H1 (cell line): Measurements from ENCODE around the gene MLNR. TPM values are rescaled to one million over a fixed set of nuclear protein-coding genes. Genes with fewer than 3 reads are reported as not detected.

Experiments used
- BCL11A ChIP-seq, 2 experiments: IDR thresholded peaks; one replicate each; pipeline ENCODE4 v1.6.1; 2011; ENCODE audit warnings: low read depth in 2 of 2, low read length in 2 of 2, mild to moderate bottlenecking in 2 of 2
- CBX5 ChIP-seq: fragments of 300-800, 300-1000 bp; sonication (generic); IDR thresholded peaks from 2 replicates; pipeline ENCODE4 v1.7.1; 2016; ENCODE audit warnings: antibody characterized with exemption, low read length, low read depth
- CTBP2 ChIP-seq: IDR thresholded peaks from 2 replicates; pipeline ENCODE4 v1.7.0; 2011; ENCODE audit warnings: borderline replicate concordance, mild to moderate bottlenecking, moderate library complexity, mixed read lengths, low read length; ENCODE audit not compliant: insufficient read depth, insufficient read length
- EGR1 ChIP-seq: IDR thresholded peaks from 2 replicates; pipeline ENCODE4 v1.6.1; 2011; ENCODE audit warnings: low read depth, low read length, borderline replicate concordance
- JUN ChIP-seq: IDR thresholded peaks from 2 replicates; pipeline ENCODE4 v1.6.1; 2011; ENCODE audit warnings: low read depth, mild to moderate bottlenecking, improper control_type of control experiment, low read length
- KDM5A ChIP-seq: fragments of 200-600 bp; IDR thresholded peaks from 2 replicates; pipeline ENCODE4 v1.7.1; 2012; ENCODE audit warnings: mild to moderate bottlenecking, low read length, inconsistent platforms, mixed read lengths
- NANOG ChIP-seq: IDR thresholded peaks from 2 replicates; pipeline ENCODE4 v1.6.1; 2011; ENCODE audit warnings: low read length, low read depth, mild to moderate bottlenecking, inconsistent platforms; ENCODE audit not compliant: insufficient read depth, poor library complexity, severe bottlenecking
- NRF1 ChIP-seq: IDR thresholded peaks from 2 replicates; pipeline ENCODE4 v1.6.1; 2011; ENCODE audit warnings: mild to moderate bottlenecking, low read depth, low read length, improper control_type of control experiment
- RAD21 ChIP-seq, 2 experiments: IDR thresholded peaks in 1 of 2; conservative IDR thresholded peaks in 1 of 2; 2 replicates each; pipeline ENCODE4 v1.6.1; 2011; ENCODE audit warnings: low read depth in 2 of 2, low read length in 2 of 2, improper control_type of control experiment in 1 of 2, inconsistent platforms in 1 of 2, mild to moderate bottlenecking in 1 of 2, moderate library complexity in 1 of 2
- RBBP5 ChIP-seq: IDR thresholded peaks from 2 replicates; pipeline ENCODE4 v1.7.1; 2012; ENCODE audit warnings: low read depth, mild to moderate bottlenecking, inconsistent platforms, low read length, moderate library complexity, borderline replicate concordance
- RFX5 ChIP-seq: IDR thresholded peaks from 2 replicates; pipeline ENCODE4 v1.6.1; 2011; ENCODE audit warnings: low read depth, low read length, improper control_type of control experiment, borderline replicate concordance
- SAP30 ChIP-seq: fragments of 300-600 bp; sonication (generic); IDR thresholded peaks from 2 replicates; pipeline ENCODE4 v1.7.1; 2012; ENCODE audit warnings: low read length, moderate library complexity, mild to moderate bottlenecking, inconsistent platforms; ENCODE audit not compliant: insufficient read depth, insufficient replicate concordance
- SRF ChIP-seq: IDR thresholded peaks from 2 replicates; pipeline ENCODE4 v1.6.1; 2011; ENCODE audit warnings: mild to moderate bottlenecking, low read depth, low read length, moderate library complexity
- TBP ChIP-seq: IDR thresholded peaks from 2 replicates; pipeline ENCODE4 v1.6.1; 2011; ENCODE audit warnings: low read depth, low read length, improper control_type of control experiment
- TEAD4 ChIP-seq: IDR thresholded peaks from 2 replicates; pipeline ENCODE4 v1.6.1; 2012; ENCODE audit warnings: low read depth, low read length, inconsistent platforms, mixed read lengths
- USF2 ChIP-seq: IDR thresholded peaks from 2 replicates; pipeline ENCODE4 v1.6.1; 2011; ENCODE audit warnings: low read length, improper control_type of control experiment
- YY1 ChIP-seq: IDR thresholded peaks from 2 replicates; pipeline ENCODE4 v1.6.1; 2011; ENCODE audit warnings: low read depth, mild to moderate bottlenecking, low read length
- polyA plus RNA-seq, 7 experiments: library from polyadenylated mRNA; depleted of rRNA in 3 of 7; stranded (reverse) in 5 of 7; unstranded in 2 of 7; fragments of >200 nt in 5 of 7; fragments of 200-250 nt in 2 of 7; gene quantifications; 1 replicate in 5 of 7; 2 replicates in 1 of 7; 4 replicates in 1 of 7; pipeline versions ENCODE4 v1.2.1 to v1.2.3, GENCODE V29; 2011 to 2013; ENCODE audit warnings: missing spikeins in 2 of 7, mixed read lengths in 2 of 7
- total RNA-seq: library from RNA; stranded (reverse); fragmentation: NEBNext Ultra II Directional; extraction: Animal tissue kit (Norgen Biotek cat#: 25700); gene quantifications from 2 replicates; pipeline ENCODE4 v1.2.1, GENCODE V29; 2021

Gene MLNR
- total and polyA plus RNA-seq, 2 of the 8 experiments (the other 6 are each of a cell fraction or from before 2014, with no cell fraction given), result 0.24 to 0.29 TPM

GRCh38 chr13:49220036-49220855, at the start of gene MLNR (continued):
- no peak for TF ChIP-seq CBX5
- peak; percentile 85 for TF ChIP-seq CTBP2
- TF ChIP-seq TEAD4, result no peak
- no peak for TF ChIP-seq SAP30
- TF ChIP-seq JUN, result no peak
- no peak for TF ChIP-seq NANOG
- TF ChIP-seq RFX5, result no peak
- TF ChIP-seq BCL11A (IDR thresholded peaks at IDR 0.05; ENCODE audit: low read depth in 2 of 2, low read length in 2 of 2), result no peak
- TF ChIP-seq YY1, result no peak
- TF ChIP-seq RBBP5, result peak; percentile 83
- TF ChIP-seq SRF, result no peak
- no peak for TF ChIP-seq KDM5A
- TF ChIP-seq EGR1, result no peak
- no peak for TF ChIP-seq USF2
- TF ChIP-seq NRF1, result no peak
- TF ChIP-seq TBP, result no peak
- TF ChIP-seq RAD21 (IDR thresholded peaks at IDR 0.05 in 1 of 2, conservative IDR thresholded peaks at IDR 0.05 in 1 of 2; ENCODE audit: low read depth in 2 of 2, low read length in 2 of 2), result peak; percentile 6 to 33; a peak in 2 of 4 replicates
